K562 (cell line): ENCODE measurements around the gene HNMT. TPM values are rescaled to one million over a fixed set of nuclear protein-coding genes. Genes with fewer than 3 reads are reported as not detected.

Experiments
- CBFA2T3 ChIP-seq: fragments of 450-650 bp; IDR thresholded peaks from 2 replicates; pipeline ENCODE4 v1.6.1; 2017
- CBFB ChIP-seq: sonication (generic); formaldehyde crosslinking; IDR thresholded peaks from 2 replicates; pipeline ENCODE4 v1.4.0; 2020; ENCODE audit warnings: mild to moderate bottlenecking, missing genetic modification reagents
- CBX2 ChIP-seq: fragments of 200-600 bp; sonication (generic); IDR thresholded peaks from one replicate; pipeline ENCODE4 v1.6.1; 2012; ENCODE audit warnings: mild to moderate bottlenecking, low read length, inconsistent platforms; ENCODE audit not compliant: insufficient read depth, poor library complexity, severe bottlenecking
- EHMT2 ChIP-seq: fragments of 450-650 bp; IDR thresholded peaks from 2 replicates; pipeline ENCODE4 v1.6.1; 2018; ENCODE audit warnings: antibody characterized with exemption
- HMG20A ChIP-seq: fragments of 450-650 bp; formaldehyde crosslinking; conservative IDR thresholded peaks from 2 replicates; pipeline ENCODE4 v1.4.0; 2020; ENCODE audit warnings: mild to moderate bottlenecking, mixed read lengths
- HNRNPL ChIP-seq: fragments of 200-400 bp; formaldehyde crosslinking; IDR thresholded peaks from 2 replicates; pipeline ENCODE4 v1.6.1; 2017; ENCODE audit warnings: low read depth, mild to moderate bottlenecking, low read length
- IRF1 ChIP-seq: sonication (generic); formaldehyde crosslinking; IDR thresholded peaks from 2 replicates; pipeline ENCODE4 v1.8.0; 2022; ENCODE audit warnings: missing genetic modification reagents, mild to moderate bottlenecking, borderline replicate concordance
- JUND ChIP-seq, 2 experiments: IDR thresholded peaks; 2 replicates in 1 of 2; 3 replicates in 1 of 2; pipeline ENCODE4 v1.6.1; 2011; ENCODE audit warnings: borderline replicate concordance in 2 of 2, low read depth in 2 of 2, low read length in 2 of 2, improper control_type of control experiment in 1 of 2, missing biosample characterization in 1 of 2, missing genetic modification characterization in 1 of 2, missing genetic modification reagents in 1 of 2
- KDM1A ChIP-seq, 2 experiments: fragments of 450-650 bp; IDR thresholded peaks; 2 replicates each; pipeline ENCODE4 v1.6.1; 2016; ENCODE audit warnings: mild to moderate bottlenecking in 2 of 2
- MAFK ChIP-seq: IDR thresholded peaks from 2 replicates; pipeline ENCODE4 v1.6.1; 2011; ENCODE audit warnings: low read length, improper control_type of control experiment
- MCM5 ChIP-seq: fragments of 450-650 bp; IDR thresholded peaks from 2 replicates; pipeline ENCODE4 v1.6.1; 2016; ENCODE audit warnings: low read depth
- PBX2 ChIP-seq, 2 experiments: IDR thresholded peaks in 1 of 2; conservative IDR thresholded peaks in 1 of 2; 2 replicates each; pipeline ENCODE4 v1.6.1; 2016; ENCODE audit warnings: low read depth in 2 of 2, mild to moderate bottlenecking in 1 of 2, missing compliant biosample characterization in 1 of 2, missing genetic modification characterization in 1 of 2, moderate library complexity in 1 of 2
- RBM34 ChIP-seq: fragments of 200-400 bp; formaldehyde crosslinking; IDR thresholded peaks from 2 replicates; pipeline ENCODE4 v1.6.1; 2018; ENCODE audit warnings: low read length, borderline replicate concordance; ENCODE audit not compliant: insufficient read depth
- SAP30 ChIP-seq: fragments of 200-600 bp; sonication (generic); IDR thresholded peaks from 2 replicates; pipeline ENCODE4 v1.6.1; 2012; ENCODE audit warnings: borderline replicate concordance, low read depth, mild to moderate bottlenecking, moderate library complexity, low read length, control low read depth, inconsistent platforms; ENCODE audit not compliant: insufficient read depth, poor library complexity, severe bottlenecking
- SLC30A9 ChIP-seq: fragments of 250-450 bp; sonication (Bioruptor Pico); IDR thresholded peaks from 2 replicates; pipeline ENCODE4 v1.8.0; 2022; ENCODE audit warnings: mild to moderate bottlenecking, moderate library complexity
- SMAD4 ChIP-seq: fragments of 250-450 bp; sonication (Bioruptor Pico); conservative IDR thresholded peaks from 2 replicates; pipeline ENCODE4 v1.8.0; 2021; ENCODE audit warnings: inconsistent platforms, mild to moderate bottlenecking, moderate library complexity
- TCF7 ChIP-seq: sonication (generic); IDR thresholded peaks from 2 replicates; pipeline ENCODE4 v1.6.1; 2016; ENCODE audit warnings: antibody characterized with exemption, borderline replicate concordance
- TFAM ChIP-seq: fragments of 250-450 bp; sonication (Bioruptor Pico); conservative IDR thresholded peaks from 2 replicates; pipeline ENCODE4 v1.5.0; 2021; ENCODE audit warnings: mild to moderate bottlenecking, moderate library complexity
- ZFPM2 ChIP-seq: fragments of 250-450 bp; sonication (Bioruptor Pico); IDR thresholded peaks from 2 replicates; pipeline ENCODE4 v1.5.1; 2022; ENCODE audit warnings: mild to moderate bottlenecking
- ZNF384 ChIP-seq: IDR thresholded peaks from 2 replicates; pipeline ENCODE4 v1.6.1; 2012; ENCODE audit warnings: low read depth, low read length, improper control_type of control experiment
- ZNF586 ChIP-seq: fragments of 450-650 bp; formaldehyde crosslinking; conservative IDR thresholded peaks from 2 replicates; pipeline ENCODE4 v1.4.0; 2020; ENCODE audit warnings: mild to moderate bottlenecking, moderate library complexity
- ZNF740 ChIP-seq, 3 experiments: fragments of 200-800 bp in 1 of 3; sonication (Bioruptor generic) in 1 of 3; sonication (generic) in 1 of 3; formaldehyde crosslinking in 1 of 3; IDR thresholded peaks; 2 replicates each; pipeline versions ENCODE4 v1.6.1 to v1.8.0; 2016 to 2022; ENCODE audit warnings: mild to moderate bottlenecking in 2 of 3, missing compliant biosample characterization in 2 of 3, missing genetic modification characterization in 2 of 3, missing genetic modification reagents in 1 of 3
- ZNF778 ChIP-seq: fragments of 450-650 bp; formaldehyde crosslinking; IDR thresholded peaks from 2 replicates; pipeline ENCODE4 v1.4.0; 2020; ENCODE audit warnings: mild to moderate bottlenecking, moderate library complexity
- polyA plus RNA-seq, 8 experiments: library from polyadenylated mRNA; depleted of rRNA in 4 of 8; stranded (reverse) in 5 of 8; unstranded in 3 of 8; fragments of >200 nt; fragmentation: Nextera tagmentation in 2 of 8; fragmentation: Illumina TruSeq in 1 of 8; extraction: Ambion mirVana in 2 of 8; extraction: Trizol in 1 of 8; gene quantifications; 2 replicates each; pipeline versions ENCODE4 v1.2.1 to v1.2.3, GENCODE V29; 2011 to 2014; ENCODE audit warnings: inconsistent platforms in 1 of 8, missing spikeins in 1 of 8
- total RNA-seq, 7 experiments: library from RNA; depleted of rRNA in 6 of 7; stranded (reverse); fragments of >200 nt in 6 of 7; fragmentation: Illumina TruSeq in 2 of 7; extraction: Trizol in 2 of 7; gene quantifications; 2 replicates each; pipeline versions ENCODE4 v1.2.1 to v1.2.3, GENCODE V29; 2011 to 2021; ENCODE audit warnings: low replicate concordance in 1 of 7

The HNMT gene
- total and polyA plus RNA-seq, 9 of the 15 experiments (the other 6 are each of a cell fraction or from before 2014, with no cell fraction given), result 3.1 to 10.9 (median 5.3) TPM

- TF ChIP-seq EHMT2 (no peak), CBX2 (no peak), TCF7 (no peak), ZNF384 (peak; percentile 72), HNRNPL (no peak), MCM5 (no peak), KDM1A (IDR thresholded peaks at IDR 0.05) (peak in 1 of 2 experiments; percentile 28; a peak in 1 of 4 replicates), SMAD4 (CRISPR knock-in tag) (no peak), PBX2 (CRISPR knock-in tag; IDR thresholded peaks at IDR 0.05; ENCODE audit: low read depth) (no peak), PBX2 (tag; conservative IDR thresholded peaks at IDR 0.05; ENCODE audit: low read depth) (no peak), ZFPM2 (CRISPR knock-in tag) (no peak), ZNF778 (CRISPR knock-in tag) (no peak), ZNF740 (CRISPR knock-in tag; IDR thresholded peaks at IDR 0.05) (no peak), ZNF740 (tag; IDR thresholded peaks at IDR 0.05) (no peak), IRF1 (CRISPR knock-in tag) (no peak), RBM34 (no peak), MAFK (peak; percentile 83; the same call in 1 of the 2 replicates), SLC30A9 (CRISPR knock-in tag) (no peak), SAP30 (no peak), CBFB (CRISPR knock-in tag) (no peak), CBFA2T3 (peak; percentile 47), JUND (IDR thresholded peaks at IDR 0.05; ENCODE audit: borderline replicate concordance, low read depth, low read length) (peak; percentile 26; the same call in 1 of the 2 replicates), JUND (tag; IDR thresholded peaks at IDR 0.05; ENCODE audit: borderline replicate concordance, low read depth, low read length) (no peak), HMG20A (CRISPR knock-in tag) (no peak), TFAM (CRISPR knock-in tag) (no peak), ZNF586 (no peak)
Observed at GRCh38 chr2:138059487-138060300, 95.4 kb downstream of the HNMT start (continued).
